ENCODE results near the gene SEMA3B. TPM values are rescaled to one million over a fixed set of nuclear protein-coding genes. Genes with fewer than 3 reads are reported as not detected.
"Not testable (repeated sequence)": the region's sequence is repeated elsewhere in the genome, so short reads cannot be mapped to it uniquely, and the experiment has no call there.

The SEMA3B gene
- total RNA-seq, 4 donors from 2014 or later = 37.4 to 66.6 (median 46.4) TPM

- peaks cover 24 to 46% (median 44%) of the 10 kb centered on the region in 4 donors for H3K36me3 ChIP-seq
- 27% methylated on average over 8 of the region's 18 CpGs for WGBS
- H3K27ac ChIP-seq (replicated peaks in 1 of 4) = peak overlapping the region; percentile 93 to 100 (median 96)
- intact Hi-C loops (cut with DNase I) = loop anchor here (2.0 kb wide), 1 partner anchor 13 kb away; no protein-coding TSS in a partner anchor
- peaks cover 64 to 93% (median 88%) of the 10 kb centered on the region in 4 donors for H3K4me1 ChIP-seq
- TF ChIP-seq POLR2A (IDR thresholded peaks at IDR 0.05; ENCODE audit: low read depth) = no peak
- no peak for TF ChIP-seq EP300 (IDR thresholded peaks at IDR 0.05)
- TF ChIP-seq POLR2AphosphoS5 (IDR thresholded peaks at IDR 0.05) = no peak
- TF ChIP-seq CTCF (IDR thresholded peaks at IDR 0.05) = no peak
- no peak for DNase-seq (ENCODE audit: extremely low spot score)
- H3K4me3 ChIP-seq = peak overlapping the region; percentile 59 to 69 (median 64)
- no peaks in the 10 kb centered on the region for H3K9me3 ChIP-seq
- H3K27me3 ChIP-seq = no peaks in the 10 kb centered on the region
Observed at GRCh38 chr3:50259432-50260026, 9.4 kb upstream of the SEMA3B start.

GRCh38 chr3:50260027-50260941, 8.7 kb upstream of the SEMA3B start:
- Histone ChIP-seq H3K36me3 (peaks cover 22 to 43% (median 37%) of the 10 kb centered on the region in 4 donors), H3K9me3 (no peaks in the 10 kb centered on the region), H3K27ac (replicated peaks in 1 of 4) (peak overlapping the region; percentile 93 to 100 (median 96)), H3K4me3 (peak overlapping the region; percentile 59 to 69 (median 64)), H3K4me1 (peaks cover 64 to 93% (median 88%) of the 10 kb centered on the region in 4 donors), H3K27me3 (no peaks in the 10 kb centered on the region)
- peak in 2 of 3 experiments; percentile 100 for TF ChIP-seq CTCF (IDR thresholded peaks at IDR 0.05)
- TF ChIP-seq POLR2A (IDR thresholded peaks at IDR 0.05; ENCODE audit: low read depth) = peak; percentile 24
- no peak for TF ChIP-seq EP300 (IDR thresholded peaks at IDR 0.05)
- peak; percentile 88 to 89 for TF ChIP-seq POLR2AphosphoS5 (IDR thresholded peaks at IDR 0.05)
- 2% methylated on average over 13 of the region's 70 CpGs for WGBS
- DNase-seq (ENCODE audit: extremely low spot score) = peak; percentile 96
- intact Hi-C loops (cut with DNase I) = no loop called here

- DNase-seq (ENCODE audit: extremely low spot score) = no peak
- H3K4me3 ChIP-seq = peak overlapping the region; percentile 59 to 69 (median 64)
- 25% methylated on average over 2 of the region's 5 CpGs for WGBS
Observed at GRCh38 chr3:50260942-50261441, 8.0 kb upstream of the SEMA3B start.

GRCh38 chr3:50261505-50261904, 7.4 kb upstream of the SEMA3B start:
- no peaks in the 10 kb centered on the region for H3K27me3 ChIP-seq
- 60% methylated on average over 1 of the region's 2 CpGs for WGBS
- peaks cover 15 to 31% (median 25%) of the 10 kb centered on the region in 4 donors for H3K36me3 ChIP-seq
- TF ChIP-seq POLR2A (IDR thresholded peaks at IDR 0.05; ENCODE audit: low read depth) (no peak), POLR2AphosphoS5 (IDR thresholded peaks at IDR 0.05) (no peak), EP300 (IDR thresholded peaks at IDR 0.05) (no peak), CTCF (IDR thresholded peaks at IDR 0.05) (no peak)
- no peak for DNase-seq (ENCODE audit: extremely low spot score)
- intact Hi-C loops (cut with DNase I) = no loop called here
- H3K9me3 ChIP-seq = no peaks in the 10 kb centered on the region
- H3K4me1 ChIP-seq = peaks cover 66 to 96% (median 88%) of the 10 kb centered on the region in 4 donors
- peak overlapping the region; percentile 93 to 100 (median 96) for H3K27ac ChIP-seq (replicated peaks in 1 of 4)
- H3K4me3 ChIP-seq = no peak overlapping the region

More at GRCh38 chr3:50260942-50261441, 8.0 kb upstream of the SEMA3B start:
- no peaks in the 10 kb centered on the region for H3K9me3 ChIP-seq
- H3K36me3 ChIP-seq = peaks cover 20 to 36% (median 30%) of the 10 kb centered on the region in 4 donors
- intact Hi-C loops (cut with DNase I) = no loop called here
- H3K4me1 ChIP-seq = peaks cover 66 to 95% (median 88%) of the 10 kb centered on the region in 4 donors
- no peak for TF ChIP-seq EP300 (IDR thresholded peaks at IDR 0.05)
- H3K27ac ChIP-seq (replicated peaks in 1 of 4) = peak overlapping the region; percentile 93 to 100 (median 96)
- H3K27me3 ChIP-seq = no peaks in the 10 kb centered on the region

GRCh38 chr3:50262200-50262599, 6.7 kb upstream of the SEMA3B start:
- H3K27ac ChIP-seq (replicated peaks in 1 of 4) = peak overlapping the region; percentile 93 to 100 (median 96)
- 100% methylated on average over 4 of the region's 4 CpGs for WGBS
- DNase-seq (ENCODE audit: extremely low spot score); H3K27me3 ChIP-seq; H3K4me3 ChIP-seq; H3K9me3 ChIP-seq; intact Hi-C loops (cut with DNase I): not testable (repeated sequence)
- H3K4me1 ChIP-seq = peaks cover 65 to 95% (median 90%) of the 10 kb centered on the region in 4 donors
- peaks cover 8 to 24% (median 18%) of the 10 kb centered on the region in 4 donors for H3K36me3 ChIP-seq

All from esophagus muscularis mucosa (tissue), 4 donors.